Breast epithelium (tissue), 4 donors: ENCODE measurements around the gene KLHL26. TPM values are rescaled to one million over a fixed set of nuclear protein-coding genes. Genes with fewer than 3 reads are reported as not detected.
A peak's percentile ranks its signal among the peaks of the same experiment; 100 is the strongest.

Source experiments
- DNase-seq, 2 donors: peaks; one replicate each; pipeline ENCODE4 v3.0.0-alpha.2; 2019; ENCODE audit warnings: low spot score in 2 of 2
- H3K27ac ChIP-seq, 2 donors: fragments of 200-600 bp; sonication (generic) in 1 of 2; one replicate each; pipeline ENCODE4 v1.5.1; 2016 to 2019; ENCODE audit warnings: mild to moderate bottlenecking in 1 of 2
- H3K27me3 ChIP-seq, 2 donors: fragments of 200-600 bp; sonication (generic) in 1 of 2; one replicate each; pipeline versions ENCODE4 v1.5.1 to v1.6.0; 2017 to 2019; ENCODE audit warnings: control low read depth in 1 of 2, mild to moderate bottlenecking in 1 of 2
- H3K36me3 ChIP-seq: fragments of 200-600 bp; one replicate; pipeline ENCODE4 v1.5.1; 2019
- H3K4me1 ChIP-seq, 2 donors: fragments of 200-600 bp; sonication (generic); one replicate each; pipeline ENCODE4 v1.5.1; 2016 to 2019; ENCODE audit warnings: control low read depth in 1 of 2
- H3K4me3 ChIP-seq, 3 donors: fragments of 200-600 bp; sonication (generic); 1 replicate in 2 of 3; 2 replicates in 1 of 3; pipeline ENCODE4 v1.5.1; 2016 to 2019; ENCODE audit warnings: mild to moderate bottlenecking in 3 of 3, moderate library complexity in 2 of 3
- H3K9me3 ChIP-seq, 2 donors: fragments of 200-600 bp; sonication (generic) in 1 of 2; one replicate each; pipeline ENCODE4 v1.5.1; 2016 to 2019; ENCODE audit warnings: control low read depth in 1 of 2
- POLR2A ChIP-seq: fragments of 450-650 bp; IDR thresholded peaks from one replicate; pipeline ENCODE4 v1.6.1; 2016; ENCODE audit warnings: antibody characterized with exemption, mild to moderate bottlenecking, moderate library complexity
- POLR2AphosphoS5 ChIP-seq, 3 donors: sonication (generic); formaldehyde crosslinking; IDR thresholded peaks; one replicate each; pipeline ENCODE4 v1.6.1; 2017; ENCODE audit warnings: antibody characterized with exemption in 3 of 3
- intact Hi-C: fragments of 100-400 bp; cut with DNase I; formaldehyde crosslinking; loops from one replicate; pipeline ENCODE4 v1.15.1; 2023; ENCODE audit warnings: low total_unique reads
- total RNA-seq, 3 donors: library from RNA; depleted of rRNA; stranded (reverse); fragments of >200 nt; gene quantifications; one replicate each; pipeline ENCODE4 v1.1.0, GENCODE V29; 2016
- TF ChIP-seq, protein P1 (sequence below), 3 donors: fragments of 450-650 bp; IDR thresholded peaks; one replicate each; pipeline ENCODE4 v1.5.1; 2016 to 2017; ENCODE audit warnings: antibody characterized with exemption in 3 of 3, mild to moderate bottlenecking in 3 of 3, moderate library complexity in 3 of 3

KLHL26 gene
- total RNA-seq, 3 donors from 2014 or later, result 7.0 to 18.1 (median 14.7) TPM

DNA sequence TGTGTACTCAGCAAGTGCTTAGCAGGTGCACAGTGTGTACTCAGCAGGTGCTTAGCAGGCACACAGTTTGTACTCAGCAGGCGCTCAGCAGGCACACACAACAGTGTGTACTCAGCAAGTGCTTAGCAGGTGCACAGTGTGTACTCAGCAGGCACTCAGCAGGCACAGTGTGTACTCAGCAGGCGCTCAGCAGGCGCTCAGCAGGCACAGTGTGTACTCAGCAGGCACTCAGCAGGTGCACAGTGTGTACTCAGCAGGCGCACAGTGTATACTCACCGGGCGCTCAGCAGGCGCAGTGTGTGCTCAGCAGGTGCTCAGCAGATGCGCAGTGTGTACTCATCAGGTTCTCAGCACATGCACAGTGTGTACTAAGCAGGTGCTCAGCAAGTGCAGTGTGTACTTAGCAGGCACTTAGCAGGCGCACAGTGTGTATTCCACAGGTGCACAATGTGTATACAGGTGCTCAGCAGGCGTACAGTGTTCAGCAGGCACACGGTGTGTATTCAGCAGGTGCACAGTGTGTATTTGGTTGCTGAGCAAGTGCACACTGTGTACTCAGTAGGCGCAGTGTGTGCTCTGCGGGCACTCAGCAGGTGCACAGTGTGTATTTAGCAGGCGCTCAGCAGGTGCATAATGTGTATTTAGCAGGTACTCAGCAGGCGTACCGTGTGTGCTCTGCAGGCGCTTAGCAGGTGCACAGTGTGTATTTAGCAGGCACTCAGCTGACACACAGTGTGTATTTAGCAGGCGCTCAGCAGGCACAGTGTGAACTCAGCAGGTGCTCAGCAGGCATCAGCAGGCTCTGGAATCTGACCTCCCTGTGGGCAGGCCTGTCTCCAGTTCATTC, 61.7 kb downstream of the KLHL26 start:
- TF ChIP-seq, protein P1, sequence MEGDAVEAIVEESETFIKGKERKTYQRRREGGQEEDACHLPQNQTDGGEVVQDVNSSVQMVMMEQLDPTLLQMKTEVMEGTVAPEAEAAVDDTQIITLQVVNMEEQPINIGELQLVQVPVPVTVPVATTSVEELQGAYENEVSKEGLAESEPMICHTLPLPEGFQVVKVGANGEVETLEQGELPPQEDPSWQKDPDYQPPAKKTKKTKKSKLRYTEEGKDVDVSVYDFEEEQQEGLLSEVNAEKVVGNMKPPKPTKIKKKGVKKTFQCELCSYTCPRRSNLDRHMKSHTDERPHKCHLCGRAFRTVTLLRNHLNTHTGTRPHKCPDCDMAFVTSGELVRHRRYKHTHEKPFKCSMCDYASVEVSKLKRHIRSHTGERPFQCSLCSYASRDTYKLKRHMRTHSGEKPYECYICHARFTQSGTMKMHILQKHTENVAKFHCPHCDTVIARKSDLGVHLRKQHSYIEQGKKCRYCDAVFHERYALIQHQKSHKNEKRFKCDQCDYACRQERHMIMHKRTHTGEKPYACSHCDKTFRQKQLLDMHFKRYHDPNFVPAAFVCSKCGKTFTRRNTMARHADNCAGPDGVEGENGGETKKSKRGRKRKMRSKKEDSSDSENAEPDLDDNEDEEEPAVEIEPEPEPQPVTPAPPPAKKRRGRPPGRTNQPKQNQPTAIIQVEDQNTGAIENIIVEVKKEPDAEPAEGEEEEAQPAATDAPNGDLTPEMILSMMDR (IDR thresholded peaks at IDR 0.05), result no peak
- TF ChIP-seq POLR2A, result no peak
- intact Hi-C loops, result no loop called here
- DNase-seq, result no peak
- Histone ChIP-seq H3K4me3 (no peak overlapping the region), H3K9me3 (no peaks in the 10 kb centered on the region), H3K27ac (no peak overlapping the region), H3K27me3 (no peaks in the 10 kb centered on the region), H3K36me3 (no peaks in the 10 kb centered on the region), H3K4me1 (peaks cover 0 to 5% of the 10 kb centered on the region in 2 donors)

DNA sequence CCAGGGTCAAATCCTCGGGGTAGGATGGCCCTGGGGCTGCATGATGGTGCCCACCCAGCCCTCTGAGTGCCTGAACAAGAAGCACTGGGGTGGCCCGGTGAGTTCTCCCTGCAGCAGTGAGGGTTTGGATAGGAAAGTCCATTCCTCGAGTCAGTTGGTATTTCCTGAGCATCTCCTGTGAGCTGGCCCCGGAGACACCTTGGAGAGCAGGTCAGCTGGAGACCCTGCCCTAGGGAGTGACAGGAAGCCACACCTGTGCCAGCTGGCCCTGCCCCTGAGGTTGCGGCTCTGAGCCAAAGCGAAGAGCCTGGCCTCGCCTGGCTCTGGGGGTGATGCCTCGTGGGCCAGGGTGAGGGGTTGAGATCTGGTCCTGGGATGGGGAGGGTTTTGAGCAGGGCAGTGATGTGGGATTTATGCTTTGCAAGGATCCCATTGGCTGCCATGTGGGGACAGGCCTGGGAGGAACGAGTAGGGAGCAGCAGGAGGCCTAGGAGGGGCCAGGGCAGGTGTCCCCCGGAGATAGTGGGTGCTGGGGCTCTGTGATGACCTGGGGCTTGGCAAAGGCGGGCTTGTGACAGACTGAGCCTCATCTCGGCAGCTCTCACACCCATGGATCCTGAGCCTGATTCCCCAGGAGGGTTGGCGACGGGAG, 62.7 kb downstream of the KLHL26 start:
- no peak for TF ChIP-seq POLR2AphosphoS5 (IDR thresholded peaks at IDR 0.05)
- TF ChIP-seq, protein P1 (IDR thresholded peaks at IDR 0.05), result no peak
- no peak for TF ChIP-seq POLR2A
- Histone ChIP-seq H3K4me3 (no peak overlapping the region), H3K27ac (peak overlapping the region; percentile 48 to 54), H3K9me3 (no peaks in the 10 kb centered on the region), H3K36me3 (no peaks in the 10 kb centered on the region), H3K4me1 (peaks cover 0 to 5% of the 10 kb centered on the region in 2 donors), H3K27me3 (no peaks in the 10 kb centered on the region)
- intact Hi-C loops, result no loop called here
- DNase-seq, result no peak

- Histone ChIP-seq H3K27me3 (no peaks in the 10 kb centered on the region), H3K9me3 (no peaks in the 10 kb centered on the region), H3K36me3 (no peaks in the 10 kb centered on the region), H3K27ac (peak overlapping the region; percentile 40 to 54), H3K4me1 (peaks cover 0 to 5% of the 10 kb centered on the region in 2 donors), H3K4me3 (peak overlapping the region; percentile 40 to 66 (median 47))
- TF ChIP-seq POLR2A (no peak), POLR2AphosphoS5 (IDR thresholded peaks at IDR 0.05) (peak in 1 of 3 donors; percentile 15)
- TF ChIP-seq, protein P1 (IDR thresholded peaks at IDR 0.05), result no peak
- peak; percentile 67 to 69 for DNase-seq
- intact Hi-C loops, result no loop called here
These were observed 63.8 kb downstream of the KLHL26 start for GRCh38 chr19:18700501-18701249.

DNA sequence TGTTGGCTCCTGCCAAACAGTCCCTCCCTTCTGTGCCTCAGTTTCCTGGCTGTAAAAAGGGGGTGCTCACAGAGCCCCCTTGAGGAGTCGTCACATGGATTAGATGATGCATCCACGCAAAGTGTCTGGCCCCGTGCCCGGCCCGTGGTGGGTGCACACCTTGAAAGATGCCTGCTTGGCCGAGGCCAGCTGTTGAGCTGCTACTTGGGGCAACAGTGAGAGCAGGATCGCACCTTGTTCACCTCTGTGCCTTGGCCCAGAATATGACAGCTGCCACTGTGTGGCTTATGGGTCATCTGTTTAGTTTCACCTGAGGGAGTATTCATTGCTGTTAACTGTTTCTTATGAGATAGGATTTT, 64.4 kb downstream of the KLHL26 start:
- Histone ChIP-seq H3K9me3 (no peaks in the 10 kb centered on the region), H3K4me1 (peaks cover 0 to 5% of the 10 kb centered on the region in 2 donors), H3K27ac (peak overlapping the region; percentile 40 to 54), H3K4me3 (peak overlapping the region; percentile 40 to 66 (median 47)), H3K36me3 (no peaks in the 10 kb centered on the region), H3K27me3 (no peaks in the 10 kb centered on the region)
- intact Hi-C loops, result no loop called here
- no peak for DNase-seq
- TF ChIP-seq, protein P1 (IDR thresholded peaks at IDR 0.05), result no peak
- no peak for TF ChIP-seq POLR2A
- TF ChIP-seq POLR2AphosphoS5 (IDR thresholded peaks at IDR 0.05), result no peak
